Mammary epithelial cell (primary cell): ENCODE data around the gene LRBA.

Experiments
- EZH2 ChIP-seq: IDR thresholded peaks from 2 replicates; pipeline ENCODE4 v1.6.1; 2012; ENCODE audit warnings: low read length, inconsistent platforms, borderline replicate concordance
- TF ChIP-seq, protein P1 (sequence below), 2 donors: IDR thresholded peaks in 1 of 2; conservative IDR thresholded peaks in 1 of 2; 2 replicates each; pipeline ENCODE4 v1.5.1; 2011 to 2012; ENCODE audit warnings: inconsistent platforms in 2 of 2, low read length in 2 of 2, mild to moderate bottlenecking in 2 of 2, control low read depth in 1 of 2, low read depth in 1 of 2; ENCODE audit not compliant: insufficient read depth in 1 of 2; ENCODE audit errors: extremely low read depth in 1 of 2

DNA sequence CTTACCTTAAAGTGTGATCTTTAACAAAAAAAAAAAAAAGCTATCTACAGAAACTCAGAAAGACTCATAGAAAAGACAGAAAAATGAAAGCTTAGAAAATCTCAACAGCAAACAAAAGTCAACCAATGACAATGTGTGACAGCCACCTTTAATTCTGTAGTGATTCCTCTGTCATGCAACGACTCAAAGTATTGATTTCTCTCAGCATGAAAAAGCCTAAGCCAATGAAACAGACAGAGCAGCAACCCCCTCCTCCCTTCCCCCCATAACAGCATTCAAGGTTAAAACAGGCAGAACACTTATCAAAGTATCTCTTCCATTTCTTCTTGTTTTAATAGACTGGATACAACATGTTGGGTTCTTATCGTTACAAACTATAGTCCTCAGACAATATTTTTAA, 320.6 kb downstream of the LRBA start:
- TF ChIP-seq, protein P1, sequence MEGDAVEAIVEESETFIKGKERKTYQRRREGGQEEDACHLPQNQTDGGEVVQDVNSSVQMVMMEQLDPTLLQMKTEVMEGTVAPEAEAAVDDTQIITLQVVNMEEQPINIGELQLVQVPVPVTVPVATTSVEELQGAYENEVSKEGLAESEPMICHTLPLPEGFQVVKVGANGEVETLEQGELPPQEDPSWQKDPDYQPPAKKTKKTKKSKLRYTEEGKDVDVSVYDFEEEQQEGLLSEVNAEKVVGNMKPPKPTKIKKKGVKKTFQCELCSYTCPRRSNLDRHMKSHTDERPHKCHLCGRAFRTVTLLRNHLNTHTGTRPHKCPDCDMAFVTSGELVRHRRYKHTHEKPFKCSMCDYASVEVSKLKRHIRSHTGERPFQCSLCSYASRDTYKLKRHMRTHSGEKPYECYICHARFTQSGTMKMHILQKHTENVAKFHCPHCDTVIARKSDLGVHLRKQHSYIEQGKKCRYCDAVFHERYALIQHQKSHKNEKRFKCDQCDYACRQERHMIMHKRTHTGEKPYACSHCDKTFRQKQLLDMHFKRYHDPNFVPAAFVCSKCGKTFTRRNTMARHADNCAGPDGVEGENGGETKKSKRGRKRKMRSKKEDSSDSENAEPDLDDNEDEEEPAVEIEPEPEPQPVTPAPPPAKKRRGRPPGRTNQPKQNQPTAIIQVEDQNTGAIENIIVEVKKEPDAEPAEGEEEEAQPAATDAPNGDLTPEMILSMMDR (conservative IDR thresholded peaks at IDR 0.05 in 1 of 2, IDR thresholded peaks at IDR 0.05 in 1 of 2; ENCODE audit: extremely low read depth in 1 of 2, insufficient read depth in 1 of 2, low read depth in 1 of 2, low read length in 2 of 2), result no peak
- no peak for TF ChIP-seq EZH2
